Measurements from ENCODE around the gene BTF3L4. TPM values are rescaled to one million over a fixed set of nuclear protein-coding genes. Genes with fewer than 3 reads are reported as not detected.
"Not testable (repeated sequence)": the region's sequence is repeated elsewhere in the genome, so short reads cannot be mapped to it uniquely, and the experiment has no call there.

Gene BTF3L4
- total RNA-seq, 1 donor from 2014 or later: 74.3 TPM

DNA sequence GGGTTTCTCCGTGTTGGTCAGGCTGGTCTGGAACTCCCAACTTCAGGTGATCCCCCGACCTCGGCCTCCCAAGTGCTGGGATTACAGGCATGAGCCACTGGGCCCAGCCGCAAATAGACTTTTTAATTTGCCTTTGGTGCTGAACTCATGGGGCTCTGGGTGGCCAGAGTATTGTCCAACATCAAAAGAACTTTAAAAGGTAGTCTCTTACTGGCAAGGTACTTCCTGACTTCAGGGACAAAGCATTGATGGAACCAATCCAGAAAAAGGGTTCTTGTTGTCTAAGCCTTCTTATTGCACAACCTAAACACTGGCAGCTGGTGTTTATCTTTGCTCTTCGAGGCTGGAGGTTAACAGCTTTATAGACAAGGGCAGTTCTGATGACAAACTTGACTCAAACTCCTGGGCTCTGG lies 18.7 kb upstream of the BTF3L4 start:
- H3K27me3 Mint-ChIP-seq (ENCODE audit: low read depth): no peaks in the 10 kb centered on the region
- H3K4me1 Mint-ChIP-seq: peaks cover 13% of the 10 kb centered on the region
- no peak overlapping the region for H3K27ac Mint-ChIP-seq (ENCODE audit: unreplicated experiment)
- no peaks in the 10 kb centered on the region for H3K9me3 Mint-ChIP-seq
- no peaks in the 10 kb centered on the region for H3K36me3 Mint-ChIP-seq (ENCODE audit: low read depth)
- no peak for DNase-seq (ENCODE audit: low read depth, low spot score)
- TF ChIP-seq, protein P1, sequence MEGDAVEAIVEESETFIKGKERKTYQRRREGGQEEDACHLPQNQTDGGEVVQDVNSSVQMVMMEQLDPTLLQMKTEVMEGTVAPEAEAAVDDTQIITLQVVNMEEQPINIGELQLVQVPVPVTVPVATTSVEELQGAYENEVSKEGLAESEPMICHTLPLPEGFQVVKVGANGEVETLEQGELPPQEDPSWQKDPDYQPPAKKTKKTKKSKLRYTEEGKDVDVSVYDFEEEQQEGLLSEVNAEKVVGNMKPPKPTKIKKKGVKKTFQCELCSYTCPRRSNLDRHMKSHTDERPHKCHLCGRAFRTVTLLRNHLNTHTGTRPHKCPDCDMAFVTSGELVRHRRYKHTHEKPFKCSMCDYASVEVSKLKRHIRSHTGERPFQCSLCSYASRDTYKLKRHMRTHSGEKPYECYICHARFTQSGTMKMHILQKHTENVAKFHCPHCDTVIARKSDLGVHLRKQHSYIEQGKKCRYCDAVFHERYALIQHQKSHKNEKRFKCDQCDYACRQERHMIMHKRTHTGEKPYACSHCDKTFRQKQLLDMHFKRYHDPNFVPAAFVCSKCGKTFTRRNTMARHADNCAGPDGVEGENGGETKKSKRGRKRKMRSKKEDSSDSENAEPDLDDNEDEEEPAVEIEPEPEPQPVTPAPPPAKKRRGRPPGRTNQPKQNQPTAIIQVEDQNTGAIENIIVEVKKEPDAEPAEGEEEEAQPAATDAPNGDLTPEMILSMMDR (conservative IDR thresholded peaks at IDR 0.05): no peak
- no peak overlapping the region for H3K4me3 Mint-ChIP-seq

DNA sequence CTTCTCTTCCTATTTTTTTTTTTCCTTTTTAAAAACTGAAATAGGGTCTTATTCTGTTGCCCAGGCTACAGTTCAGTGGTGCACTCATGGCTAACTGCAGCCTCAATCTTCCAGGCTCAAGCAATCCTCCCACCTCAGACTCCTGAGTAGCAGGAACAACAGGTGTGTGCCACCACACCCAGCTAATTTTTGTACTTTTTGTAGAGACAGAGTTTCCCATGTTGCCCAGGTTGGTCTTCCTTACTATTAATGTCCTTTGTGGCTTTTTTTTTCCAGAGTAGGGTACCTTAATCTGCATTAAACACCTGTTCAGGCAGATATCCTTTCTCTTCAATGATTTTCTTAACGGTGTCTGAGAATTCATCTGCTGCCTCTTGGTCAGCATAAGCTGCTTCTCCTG lies 18.2 kb upstream of the BTF3L4 start:
- H3K27ac Mint-ChIP-seq (ENCODE audit: unreplicated experiment): no peak overlapping the region
- H3K4me1 Mint-ChIP-seq: peaks cover 9% of the 10 kb centered on the region
- no peaks in the 10 kb centered on the region for H3K9me3 Mint-ChIP-seq
- TF ChIP-seq, protein P1 (conservative IDR thresholded peaks at IDR 0.05): no peak
- no peaks in the 10 kb centered on the region for H3K36me3 Mint-ChIP-seq (ENCODE audit: low read depth)
- H3K27me3 Mint-ChIP-seq (ENCODE audit: low read depth): no peaks in the 10 kb centered on the region
- H3K4me3 Mint-ChIP-seq: no peak overlapping the region
- DNase-seq (ENCODE audit: low read depth, low spot score): no peak

DNA sequence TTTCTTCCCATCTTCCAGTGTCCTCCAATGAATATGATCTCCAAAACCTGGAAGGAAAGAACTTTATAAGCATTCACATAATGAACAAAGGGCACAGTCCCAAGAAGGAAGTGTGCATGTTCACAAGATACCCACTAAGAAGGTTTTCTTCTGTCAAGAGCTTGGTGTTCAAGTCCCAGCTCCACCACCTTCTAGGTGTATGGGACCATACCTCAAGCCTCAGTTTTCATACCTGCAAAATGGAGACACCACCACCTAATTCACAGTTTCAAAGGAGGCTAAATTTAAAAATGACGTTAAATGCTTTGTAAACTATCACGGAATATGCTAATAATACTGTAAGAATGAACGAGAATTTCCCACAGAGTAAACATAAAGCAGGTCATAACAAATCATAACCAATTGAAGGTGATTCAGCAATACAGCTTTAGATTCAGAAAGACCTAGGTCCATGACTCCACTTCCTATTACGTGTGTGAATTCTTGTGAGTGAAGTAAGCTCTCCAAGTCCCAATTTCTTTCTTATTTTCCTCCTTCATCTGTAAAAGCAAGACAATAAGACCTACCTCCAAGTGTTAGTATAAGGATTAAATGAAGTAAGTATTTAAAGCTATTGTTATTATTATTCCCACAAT lies 14.4 kb upstream of the BTF3L4 start:
- no peak overlapping the region for H3K27ac Mint-ChIP-seq (ENCODE audit: unreplicated experiment)
- peaks cover 5% of the 10 kb centered on the region for H3K36me3 Mint-ChIP-seq (ENCODE audit: low read depth)
- TF ChIP-seq, protein P1 (conservative IDR thresholded peaks at IDR 0.05): no peak
- no peaks in the 10 kb centered on the region for H3K27me3 Mint-ChIP-seq (ENCODE audit: low read depth)
- H3K4me3 Mint-ChIP-seq: no peak overlapping the region
- no peaks in the 10 kb centered on the region for H3K9me3 Mint-ChIP-seq
- no peak for DNase-seq (ENCODE audit: low read depth, low spot score)
- H3K4me1 Mint-ChIP-seq: no peaks in the 10 kb centered on the region

DNA sequence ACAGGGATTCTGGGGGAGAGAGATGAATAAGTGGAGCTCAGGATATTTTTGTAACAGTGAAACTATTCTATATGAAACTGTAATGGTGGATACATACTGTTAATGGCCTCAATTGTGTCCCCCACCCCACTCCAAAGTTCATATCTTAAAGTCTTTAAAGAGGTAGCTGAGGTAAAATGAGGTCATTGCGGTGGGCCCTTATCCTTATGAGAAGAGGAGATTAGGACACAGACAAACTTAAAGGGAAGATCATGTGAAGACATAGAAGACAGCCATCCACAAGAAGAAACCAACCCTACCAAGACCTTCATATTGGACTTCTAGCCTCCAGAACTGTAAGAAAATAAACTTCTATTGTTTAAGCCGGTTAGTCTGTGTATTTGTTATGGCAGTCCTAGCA lies 10.9 kb upstream of the BTF3L4 start:
- Mint-ChIP-seq H3K4me3 (no peak overlapping the region), H3K27me3 (ENCODE audit: low read depth) (no peaks in the 10 kb centered on the region), H3K4me1 (no peaks in the 10 kb centered on the region), H3K27ac (ENCODE audit: unreplicated experiment) (no peak overlapping the region), H3K36me3 (ENCODE audit: low read depth) (peaks cover 11% of the 10 kb centered on the region), H3K9me3 (no peaks in the 10 kb centered on the region)
- TF ChIP-seq, protein P1 (conservative IDR thresholded peaks at IDR 0.05): no peak
- no peak for DNase-seq (ENCODE audit: low read depth, low spot score)

DNA sequence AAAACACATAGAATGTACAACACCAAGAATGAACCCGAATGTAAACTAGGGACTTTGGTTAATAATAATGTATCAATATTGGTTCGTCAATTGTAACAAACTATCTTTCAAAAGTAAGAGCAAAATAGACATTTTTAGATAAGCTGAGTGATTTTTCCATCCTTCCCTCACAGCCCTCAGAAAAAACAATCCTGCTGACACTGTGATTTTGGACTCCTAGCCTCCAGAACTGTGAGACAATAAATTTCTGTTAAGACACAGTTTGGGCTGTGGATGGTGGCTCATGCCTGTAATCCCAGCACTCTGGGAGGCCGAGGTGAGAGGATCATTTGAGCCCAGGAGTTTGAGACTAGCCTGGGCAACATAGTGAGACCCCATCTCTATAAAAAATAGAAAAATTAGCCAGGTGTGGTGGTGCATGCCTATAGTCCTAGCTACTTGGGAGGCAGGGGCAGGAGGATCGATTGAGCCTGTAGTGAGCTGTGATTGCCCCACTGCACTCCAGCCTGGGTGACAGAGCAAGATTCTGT lies 10.4 kb upstream of the BTF3L4 start:
- H3K4me1 Mint-ChIP-seq; H3K4me3 Mint-ChIP-seq; H3K9me3 Mint-ChIP-seq; H3K27ac Mint-ChIP-seq (ENCODE audit: unreplicated experiment); H3K27me3 Mint-ChIP-seq (ENCODE audit: low read depth); DNase-seq (ENCODE audit: low read depth, low spot score): not testable (repeated sequence)
- peaks cover 11% of the 10 kb centered on the region for H3K36me3 Mint-ChIP-seq (ENCODE audit: low read depth)

DNA sequence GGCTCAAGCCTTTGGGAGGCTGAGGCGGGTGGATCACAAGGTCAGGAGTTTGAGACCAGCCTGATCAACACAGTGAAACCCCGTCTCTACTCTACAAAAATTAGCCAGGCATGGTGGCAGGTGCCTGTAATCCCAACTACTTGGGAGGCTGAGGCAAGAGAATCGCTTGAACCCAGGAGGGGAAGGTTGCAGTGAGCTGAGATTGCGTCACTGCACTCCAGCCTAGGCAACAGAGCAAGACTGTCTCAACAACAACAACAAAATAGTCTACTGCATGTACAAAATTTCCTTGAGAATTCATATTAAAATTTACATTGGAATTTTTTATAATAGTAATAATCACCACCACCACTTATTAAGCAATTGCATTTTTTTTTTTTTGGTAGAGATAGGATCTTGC lies 6.8 kb upstream of the BTF3L4 start:
- H3K4me3 Mint-ChIP-seq; H3K4me1 Mint-ChIP-seq; DNase-seq (ENCODE audit: low read depth, low spot score); H3K27me3 Mint-ChIP-seq (ENCODE audit: low read depth); H3K9me3 Mint-ChIP-seq; H3K27ac Mint-ChIP-seq (ENCODE audit: unreplicated experiment): not testable (repeated sequence)
- H3K36me3 Mint-ChIP-seq (ENCODE audit: low read depth): peaks cover 11% of the 10 kb centered on the region

Measured in neural crest cell (in vitro differentiated cells).